Adrenal gland (tissue), 19 donors: Measurements from ENCODE around the gene OR4C46. TPM values are rescaled to one million over a fixed set of nuclear protein-coding genes. Genes with fewer than 3 reads are reported as not detected.
"Not testable (repeated sequence)": the region's sequence is repeated elsewhere in the genome, so short reads cannot be mapped to it uniquely, and the experiment has no call there.

Experiments used
- DNase-seq, 7 donors: peaks; one replicate each; pipeline ENCODE4 v3.0.0-alpha.2; 2019 to 2020
- H3K27ac ChIP-seq, 5 donors: fragments of 200-600 bp; sonication (generic) in 4 of 5; 1 replicate in 3 of 5; 2 replicates in 2 of 5; pipeline versions ENCODE4 v1.5.1 to v1.8.0; 2016 to 2020; ENCODE audit warnings: mild to moderate bottlenecking in 1 of 5
- H3K27me3 ChIP-seq: fragments of 200-600 bp; 2 replicates; pipeline ENCODE4 v1.8.0; 2021
- H3K36me3 ChIP-seq, 2 donors: fragments of 200-600 bp; replicated peaks in 1 of 2; 1 replicate in 1 of 2; 2 replicates in 1 of 2; pipeline versions ENCODE4 v1.5.1 to v1.8.0; 2018 to 2022
- H3K4me1 ChIP-seq, 2 donors: fragments of 200-600 bp; replicated peaks in 1 of 2; 1 replicate in 1 of 2; 2 replicates in 1 of 2; pipeline versions ENCODE4 v1.5.1 to v1.8.0; 2018 to 2021
- H3K4me3 ChIP-seq, 4 donors: fragments of 200-600 bp; sonication (generic) in 3 of 4; one replicate each; pipeline ENCODE4 v1.5.1; 2016 to 2018
- H3K9me3 ChIP-seq, 3 donors: fragments of 200-600 bp; sonication (generic) in 1 of 3; replicated peaks in 1 of 3; 1 replicate in 2 of 3; 2 replicates in 1 of 3; pipeline versions ENCODE4 v1.5.1 to v1.8.0; 2016 to 2021
- CTCF ChIP-seq, 6 experiments: fragments of 450-650 bp in 4 of 6; fragments of 200-600 bp in 2 of 6; sonication (generic) in 1 of 6; IDR thresholded peaks; 1 replicate in 5 of 6; 2 replicates in 1 of 6; pipeline versions ENCODE4 v1.5.1 to v1.8.0; 2016 to 2021; ENCODE audit warnings: antibody characterized with exemption in 6 of 6, mild to moderate bottlenecking in 2 of 6, moderate library complexity in 1 of 6
- POLR2A ChIP-seq, 2 donors: fragments of 450-650 bp; IDR thresholded peaks; one replicate each; pipeline ENCODE4 v1.6.1; 2017; ENCODE audit warnings: antibody characterized with exemption in 2 of 2, mild to moderate bottlenecking in 2 of 2, moderate library complexity in 1 of 2
- WGBS, 4 donors: extraction: QIAGEN DNeasy Blood & Tissue Kit in 2 of 4; methylation state at CpG; one replicate each; pipeline versions ENCODE4 v1.1.5 to v1.1.7; 2013 to 2017; 5-methylcytosine and 5-hydroxymethylcytosine counted together
- intact Hi-C, 2 donors: fragments of 100-400 bp; cut with DNase I; formaldehyde crosslinking; loops; one replicate each; pipeline versions ENCODE4 v1.14.1 to v1.15.0; 2022 to 2023
- long read RNA-seq, 10 donors: library from polyadenylated mRNA in 3 of 10; unstranded in 2 of 10; stranded (forward) in 1 of 10; transcript quantifications; one replicate each; pipeline ENCODE4 v2.0.0 and lab custom pipeline, GENCODE V29; 2021 to 2026
- polyA plus RNA-seq, 3 donors: library from polyadenylated mRNA; stranded (reverse); fragments of 200-250 nt in 2 of 3; fragments of 350-450 nt in 1 of 3; fragmentation: Illumina TruSeq in 1 of 3; extraction: RNeasy Lipid Tissue Mini Kit (QIAGEN cat#74804) in 1 of 3; gene quantifications; one replicate each; pipeline ENCODE4 v1.2.3, GENCODE V29; 2013 to 2014
- total RNA-seq, 9 donors: library from RNA; depleted of rRNA in 4 of 9; stranded (reverse); fragments of >200 nt in 4 of 9; fragments of 120-200 nt in 1 of 9; fragmentation: NEBNext Ultra II Directional in 1 of 9; extraction: Animal tissue kit (Norgen Biotek cat#: 25700) in 1 of 9; gene quantifications; one replicate each; pipeline versions ENCODE4 v1.1.0 to v1.2.4, GENCODE V29; 2013 to 2023
- donor health status: healthy with polysubstance abuse.
- donor health status: Bipolar disorder and iron deficiency.
- donor health status: DM: yes; HTN: yes; CAD: no.
- donor health status: DM: no; HTN: no; CAD: no.
- donor health status: DM: no; HTN: no; CAD: no.
- donor health status: DM: yes; HTN: yes; CAD: no.

The OR4C46 gene
- total RNA-seq (not detected), polyA plus RNA-seq (not detected)
- long read RNA-seq, donor 1 = 0 reads
- long read RNA-seq, donor 2 = 0 reads
- long read RNA-seq, donor 3 = 0 reads
- long read RNA-seq, donor 4 = 0 reads
- long read RNA-seq, donor 5 = 0 reads
- long read RNA-seq, donor 6 = 0 reads
- long read RNA-seq, donor 7 = 0 reads
- long read RNA-seq, donor 8 = 0 reads
- long read RNA-seq, donor 9 = 0 reads
- long read RNA-seq, donor 10 = 0 reads

GRCh38 chr11:54603898-54604297 lies at the start of gene OR4C46:
TSS of gene OR4C46 (minus strand) at chr11:54603998. CDS start at chr11:54603998, 0 bp downstream.
- intact Hi-C loops = no loop called here

GRCh38 chr11:54645606-54646005 lies 41.8 kb upstream of the OR4C46 start:
- H3K9me3 ChIP-seq, H3K27ac ChIP-seq, H3K4me1 ChIP-seq, H3K4me3 ChIP-seq, intact Hi-C loops, H3K36me3 ChIP-seq, H3K27me3 ChIP-seq, DNase-seq: not testable (repeated sequence)
- WGBS, 4 donors = 53 to 70% (median 61%) methylated on average over 8 of the region's 8 CpGs

More at GRCh38 chr11:54603898-54604297, at the start of gene OR4C46:
- Histone ChIP-seq H3K9me3 (no peaks in the 10 kb centered on the region), H3K36me3 (no peaks in the 10 kb centered on the region), H3K27ac (no peak within 1 kb of the TSS), H3K4me1 (no peaks in the 10 kb centered on the region), H3K4me3 (no peak within 1 kb of the TSS), H3K27me3 (no peaks in the 10 kb centered on the region)
- no peak for DNase-seq
- WGBS, 4 donors = 41 to 62% (median 50%) methylated on average over 1 of the region's 1 CpG
- TF ChIP-seq POLR2A (IDR thresholded peaks at IDR 0.05) (no peak), CTCF (IDR thresholded peaks at IDR 0.05) (no peak)

GRCh38 chr11:54561439-54561838 lies 42.4 kb downstream of the OR4C46 start:
- H3K9me3 ChIP-seq, DNase-seq, H3K4me1 ChIP-seq, H3K36me3 ChIP-seq, intact Hi-C loops, H3K27ac ChIP-seq, H3K27me3 ChIP-seq, H3K4me3 ChIP-seq: not testable (repeated sequence)
- 56 to 66% (median 58%) methylated on average over 3 of the region's 3 CpGs for WGBS, 4 donors

- H3K27ac ChIP-seq = no peak overlapping the region
- H3K9me3 ChIP-seq = no peaks in the 10 kb centered on the region
- H3K4me1 ChIP-seq = no peaks in the 10 kb centered on the region
- no peaks in the 10 kb centered on the region for H3K27me3 ChIP-seq
- no peak for DNase-seq
- H3K36me3 ChIP-seq = no peaks in the 10 kb centered on the region
- WGBS, 4 donors = 49 to 70% (median 66%) methylated on average over 3 of the region's 3 CpGs
- intact Hi-C loops = no loop called here
- no peak overlapping the region for H3K4me3 ChIP-seq
- TF ChIP-seq POLR2A (IDR thresholded peaks at IDR 0.05) = no peak
Measured at GRCh38 chr11:54558919-54559318, 44.9 kb downstream of the OR4C46 start.

GRCh38 chr11:54558407-54558806 lies 45.4 kb downstream of the OR4C46 start:
- no peaks in the 10 kb centered on the region for H3K27me3 ChIP-seq
- intact Hi-C loops = no loop called here
- no peak overlapping the region for H3K4me3 ChIP-seq
- WGBS, 4 donors = 57 to 69% (median 65%) methylated on average over 3 of the region's 3 CpGs
- H3K27ac ChIP-seq = no peak overlapping the region
- no peak for DNase-seq
- H3K4me1 ChIP-seq = no peaks in the 10 kb centered on the region
- H3K36me3 ChIP-seq = no peaks in the 10 kb centered on the region
- TF ChIP-seq POLR2A (IDR thresholded peaks at IDR 0.05) (no peak), CTCF (IDR thresholded peaks at IDR 0.05) (no peak)
- H3K9me3 ChIP-seq = no peaks in the 10 kb centered on the region

Other genes with a start within 250 kb of the OR4C46 start
- gene OR4A5, start 102.8 kb upstream of the OR4C46 start, total RNA-seq = not detected
- not detected for gene OR4A5, start 102.8 kb upstream of the OR4C46 start, polyA plus RNA-seq